Endothelial cell (in vitro differentiated cells): Measurements from ENCODE around the gene YWHAG. TPM values are rescaled to one million over a fixed set of nuclear protein-coding genes. Genes with fewer than 3 reads are reported as not detected.
"Not testable (repeated sequence)": the region's sequence is repeated elsewhere in the genome, so short reads cannot be mapped to it uniquely, and the experiment has no call there.

Source experiments
- DNase-seq: peaks from one replicate; pipeline ENCODE4 v3.0.0; 2021; ENCODE audit warnings: low spot score
- H3K27ac Mint-ChIP-seq: one replicate; pipeline ENCODE4 v1.8.0; 2021; ENCODE audit warnings: mixed read lengths, inconsistent platforms; ENCODE audit not compliant: unreplicated experiment
- H3K27me3 Mint-ChIP-seq: one replicate; pipeline ENCODE4 v1.8.0; 2021; ENCODE audit warnings: mild to moderate bottlenecking, moderate library complexity, mixed read lengths, inconsistent platforms; ENCODE audit not compliant: unreplicated experiment
- H3K36me3 Mint-ChIP-seq: one replicate; pipeline ENCODE4 v1.8.0; 2021; ENCODE audit warnings: mild to moderate bottlenecking, low read depth, mixed read lengths, inconsistent platforms; ENCODE audit not compliant: unreplicated experiment
- H3K4me1 Mint-ChIP-seq: one replicate; pipeline ENCODE4 v1.8.0; 2021; ENCODE audit warnings: mild to moderate bottlenecking, mixed read lengths, inconsistent platforms; ENCODE audit not compliant: unreplicated experiment
- H3K4me3 Mint-ChIP-seq: one replicate; pipeline ENCODE4 v1.8.0; 2021; ENCODE audit warnings: mild to moderate bottlenecking, mixed read lengths, inconsistent platforms; ENCODE audit not compliant: unreplicated experiment
- H3K9me3 Mint-ChIP-seq: one replicate; pipeline ENCODE4 v1.8.0; 2021; ENCODE audit warnings: mixed read lengths, inconsistent platforms; ENCODE audit not compliant: unreplicated experiment
- total RNA-seq: library from RNA; stranded (reverse); fragmentation: NEBNext Ultra II Directional; extraction: Animal tissue kit (Norgen Biotek cat#: 25700); gene quantifications from one replicate; pipeline ENCODE4 v1.2.1, GENCODE V29; 2021; ENCODE audit not compliant: unreplicated experiment
- TF ChIP-seq, protein P1 (sequence below): fragments of 200-600 bp; sonication (generic); IDR thresholded peaks from one replicate; pipeline ENCODE4 v1.5.0; 2021; ENCODE audit warnings: antibody characterized with exemption; ENCODE audit not compliant: unreplicated experiment

YWHAG gene
- total RNA-seq, 1 donor from 2014 or later = 136 TPM

DNA sequence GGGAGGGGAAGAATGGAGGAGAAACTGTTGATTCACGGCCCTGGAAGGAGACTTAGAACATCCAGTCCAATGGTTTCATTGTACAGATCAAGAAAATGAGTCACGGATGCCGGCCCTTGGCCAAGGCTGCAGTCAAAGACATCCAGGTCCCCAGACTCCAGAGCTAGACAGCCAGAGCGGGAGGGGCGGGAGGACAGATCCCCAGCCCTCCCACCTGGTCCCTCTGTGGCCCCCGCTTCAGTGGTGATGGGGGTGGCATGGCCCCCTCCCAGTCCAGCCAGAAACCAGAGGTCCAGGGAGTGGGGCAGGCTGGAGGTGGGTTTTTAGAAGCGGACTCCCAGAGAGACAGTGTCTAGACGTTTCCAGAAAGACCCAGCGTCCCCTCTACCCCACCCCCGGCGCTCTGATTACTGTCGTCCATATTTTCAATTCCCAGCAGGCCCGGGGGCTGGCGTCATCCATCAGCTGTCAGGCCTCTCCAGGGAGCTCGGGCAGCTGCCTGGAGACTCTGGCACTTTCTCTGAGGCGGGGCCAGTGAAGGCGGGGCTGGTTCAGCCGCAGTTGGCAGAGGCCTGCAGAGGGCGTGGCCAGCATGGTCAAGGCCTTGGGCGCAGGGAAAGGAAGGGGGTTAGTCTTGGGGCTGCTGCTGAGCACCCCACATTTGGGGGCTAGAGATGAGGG is 64.3 kb downstream of the YWHAG start:
- TF ChIP-seq, protein P1, sequence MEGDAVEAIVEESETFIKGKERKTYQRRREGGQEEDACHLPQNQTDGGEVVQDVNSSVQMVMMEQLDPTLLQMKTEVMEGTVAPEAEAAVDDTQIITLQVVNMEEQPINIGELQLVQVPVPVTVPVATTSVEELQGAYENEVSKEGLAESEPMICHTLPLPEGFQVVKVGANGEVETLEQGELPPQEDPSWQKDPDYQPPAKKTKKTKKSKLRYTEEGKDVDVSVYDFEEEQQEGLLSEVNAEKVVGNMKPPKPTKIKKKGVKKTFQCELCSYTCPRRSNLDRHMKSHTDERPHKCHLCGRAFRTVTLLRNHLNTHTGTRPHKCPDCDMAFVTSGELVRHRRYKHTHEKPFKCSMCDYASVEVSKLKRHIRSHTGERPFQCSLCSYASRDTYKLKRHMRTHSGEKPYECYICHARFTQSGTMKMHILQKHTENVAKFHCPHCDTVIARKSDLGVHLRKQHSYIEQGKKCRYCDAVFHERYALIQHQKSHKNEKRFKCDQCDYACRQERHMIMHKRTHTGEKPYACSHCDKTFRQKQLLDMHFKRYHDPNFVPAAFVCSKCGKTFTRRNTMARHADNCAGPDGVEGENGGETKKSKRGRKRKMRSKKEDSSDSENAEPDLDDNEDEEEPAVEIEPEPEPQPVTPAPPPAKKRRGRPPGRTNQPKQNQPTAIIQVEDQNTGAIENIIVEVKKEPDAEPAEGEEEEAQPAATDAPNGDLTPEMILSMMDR = no peak
- DNase-seq = no peak
- peaks cover 43% of the 10 kb centered on the region for H3K4me1 Mint-ChIP-seq
- H3K27me3 Mint-ChIP-seq = peaks cover 15% of the 10 kb centered on the region
- no peaks in the 10 kb centered on the region for H3K9me3 Mint-ChIP-seq
- H3K27ac Mint-ChIP-seq = peak overlapping the region; percentile 48
- H3K4me3 Mint-ChIP-seq = no peak overlapping the region
- no peaks in the 10 kb centered on the region for H3K36me3 Mint-ChIP-seq

DNA sequence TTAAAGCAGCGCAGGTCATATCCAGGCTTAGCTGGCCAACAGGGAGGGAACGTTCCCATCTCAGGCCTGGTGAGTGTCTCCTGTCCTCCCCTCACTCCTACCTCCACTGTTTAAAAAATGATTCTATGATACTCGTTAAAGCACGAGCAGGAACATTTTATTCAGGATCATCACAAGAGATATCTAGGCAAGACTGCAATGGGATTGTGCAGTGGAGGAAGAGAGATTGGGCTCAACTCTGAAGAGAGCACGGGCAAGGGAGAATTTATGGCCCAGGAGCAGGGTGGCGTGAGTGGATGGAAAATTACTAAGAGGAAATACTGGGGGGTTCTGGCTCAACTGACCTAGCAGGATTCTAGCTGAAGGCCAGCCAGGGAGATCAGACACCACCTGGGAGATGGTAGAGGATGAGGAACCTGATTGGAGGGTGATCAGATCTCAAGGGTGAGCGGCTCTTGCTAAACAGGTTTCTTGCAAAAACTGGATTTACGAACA is 65.3 kb downstream of the YWHAG start:
- H3K27me3 Mint-ChIP-seq = peaks cover 16% of the 10 kb centered on the region
- no peak for DNase-seq
- H3K9me3 Mint-ChIP-seq = no peaks in the 10 kb centered on the region
- TF ChIP-seq, protein P1 = no peak
- peak overlapping the region; percentile 97 for H3K27ac Mint-ChIP-seq
- H3K4me1 Mint-ChIP-seq = peaks cover 45% of the 10 kb centered on the region
- peak overlapping the region; percentile 47 for H3K4me3 Mint-ChIP-seq
- H3K36me3 Mint-ChIP-seq = no peaks in the 10 kb centered on the region

DNA sequence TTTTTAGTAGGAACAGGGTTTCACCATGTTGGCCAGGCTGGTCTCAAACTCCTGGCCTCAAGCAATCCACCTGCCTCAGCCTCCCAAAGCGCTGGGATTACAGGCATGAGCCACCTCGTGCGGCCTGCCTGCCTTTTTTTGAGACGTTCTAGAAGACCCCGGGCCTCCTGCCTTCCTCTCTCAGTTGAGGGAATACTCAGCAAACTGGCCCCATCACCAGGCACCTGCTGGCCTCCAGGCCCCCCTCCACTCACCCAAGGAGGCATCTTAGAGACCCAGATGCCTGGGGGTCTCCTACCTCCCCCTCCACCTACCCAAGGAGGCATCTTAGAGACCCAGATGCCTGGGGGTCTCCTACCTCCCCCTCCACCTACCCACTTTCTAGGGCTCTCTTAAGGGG is 65.9 kb downstream of the YWHAG start:
- Mint-ChIP-seq H3K4me1 (peaks cover 45% of the 10 kb centered on the region), H3K27ac (peak overlapping the region; percentile 98), H3K4me3 (peak overlapping the region; percentile 47)

DNA sequence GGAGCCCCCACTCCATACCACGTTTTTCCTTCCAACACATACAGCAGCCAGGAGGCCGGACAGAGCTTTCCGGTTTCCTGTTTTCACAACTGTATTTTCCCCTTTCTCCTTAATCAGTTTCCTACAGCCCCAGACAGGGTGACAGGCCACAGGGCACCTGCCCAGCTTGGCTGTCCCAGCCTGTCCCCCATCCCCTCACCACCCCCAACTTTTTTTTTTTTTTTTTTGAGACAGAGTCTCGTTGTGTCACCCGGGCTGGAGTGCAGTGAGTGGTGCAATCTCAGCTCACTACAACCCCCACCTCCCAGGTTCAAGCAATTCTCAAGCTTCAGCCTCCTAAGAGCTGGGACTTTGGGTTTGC is 66.6 kb downstream of the YWHAG start:
- TF ChIP-seq, protein P1 = no peak
- Mint-ChIP-seq H3K4me1 (peaks cover 45% of the 10 kb centered on the region), H3K4me3 (peak overlapping the region; percentile 74), H3K9me3 (no peaks in the 10 kb centered on the region), H3K36me3 (no peaks in the 10 kb centered on the region), H3K27me3 (peaks cover 16% of the 10 kb centered on the region), H3K27ac (peak overlapping the region; percentile 98)
- DNase-seq = no peak

More for the DNA sequence above, 65.9 kb downstream of the YWHAG start:
- peaks cover 16% of the 10 kb centered on the region for H3K27me3 Mint-ChIP-seq
- H3K36me3 Mint-ChIP-seq, DNase-seq, H3K9me3 Mint-ChIP-seq: not testable (repeated sequence)

DNA sequence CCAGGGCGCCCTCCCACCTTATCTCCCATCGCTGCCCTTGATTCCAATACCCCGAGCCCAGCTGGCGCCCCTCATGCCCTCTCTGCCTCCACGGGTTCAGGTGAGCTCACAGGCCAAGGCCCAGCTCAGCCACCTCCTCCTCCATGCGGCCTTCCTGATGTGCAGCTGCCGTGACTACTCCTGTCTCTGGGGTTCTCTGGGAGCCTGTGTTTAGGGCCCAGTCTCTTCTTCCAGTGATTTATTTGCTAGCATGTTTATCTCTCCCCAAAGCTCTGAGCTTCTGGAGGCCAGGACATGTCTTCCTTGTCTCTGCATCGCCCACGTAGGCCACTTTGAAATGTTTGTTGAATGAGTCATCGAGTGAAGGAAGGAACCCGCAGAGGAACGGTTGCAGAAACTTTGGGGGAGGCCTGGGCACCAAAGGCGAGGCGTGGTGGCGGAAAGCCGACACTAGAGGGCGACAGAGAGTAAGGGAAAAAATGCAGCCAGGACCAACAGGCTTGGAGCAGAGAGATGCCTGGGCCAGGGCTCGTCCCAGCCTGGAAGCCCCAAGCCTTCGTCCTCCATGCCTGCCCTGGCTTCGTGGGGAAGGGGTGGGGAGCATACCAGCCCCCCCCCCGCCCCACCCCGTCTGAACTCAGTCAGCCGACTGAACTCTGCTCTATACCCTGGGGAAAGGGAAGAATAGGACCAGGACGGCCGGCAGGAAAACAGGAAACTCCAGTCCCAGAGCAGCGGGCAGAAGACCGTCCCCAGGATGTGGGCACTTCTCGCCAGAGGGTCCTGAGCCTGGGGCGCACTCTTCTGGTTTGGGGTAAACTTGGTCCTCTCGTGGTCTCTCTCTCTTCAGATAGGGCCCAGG is 67.2 kb downstream of the YWHAG start:
- TF ChIP-seq, protein P1 = peak; percentile 97
- DNase-seq = peak; percentile 96
- Mint-ChIP-seq H3K9me3 (no peaks in the 10 kb centered on the region), H3K4me1 (peaks cover 40% of the 10 kb centered on the region), H3K4me3 (peak overlapping the region; percentile 74), H3K36me3 (no peaks in the 10 kb centered on the region), H3K27me3 (peaks cover 16% of the 10 kb centered on the region), H3K27ac (peak overlapping the region; percentile 98)

DNA sequence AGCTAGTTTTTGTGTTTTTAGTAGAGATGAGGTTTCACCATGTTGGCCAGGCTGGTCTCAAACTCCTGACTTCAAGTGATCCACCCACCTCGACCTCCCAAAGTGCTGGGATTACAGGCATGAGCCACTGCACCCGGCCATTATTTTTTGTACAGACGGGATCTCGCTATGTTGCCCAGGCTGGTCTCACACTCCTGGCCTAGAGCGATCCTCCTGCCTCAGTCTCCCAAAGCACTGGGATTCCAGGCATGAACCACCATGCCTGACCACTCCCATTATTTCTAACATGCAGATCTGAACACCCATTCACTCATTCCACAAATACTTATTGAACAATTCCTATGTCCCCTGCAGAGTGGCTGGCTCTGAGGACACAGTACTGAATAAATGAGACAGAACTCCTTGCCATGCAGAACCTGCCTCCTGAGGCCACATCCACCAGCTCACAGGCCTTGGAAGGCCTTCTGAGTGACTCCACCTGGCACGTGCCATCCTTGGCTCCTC is 67.9 kb downstream of the YWHAG start:
- H3K36me3 Mint-ChIP-seq = not testable (repeated sequence)
- H3K27me3 Mint-ChIP-seq = peaks cover 14% of the 10 kb centered on the region
- H3K4me3 Mint-ChIP-seq = peak overlapping the region; percentile 62

More for the DNA sequence above, 67.9 kb downstream of the YWHAG start:
- Mint-ChIP-seq H3K27ac (peak overlapping the region; percentile 96), H3K4me1 (peaks cover 40% of the 10 kb centered on the region)
- DNase-seq, H3K9me3 Mint-ChIP-seq: not testable (repeated sequence)
